ENCODE results near the gene PIP.
"Not testable (repeated sequence)": the region's sequence is repeated elsewhere in the genome, so short reads cannot be mapped to it uniquely, and the experiment has no call there.

PIP gene

GRCh38 chr7:143131781-143132180, at the start of gene PIP:
TSS of gene PIP (plus strand) at chr7:143132077. CDS start at chr7:143132117, 40 bp downstream.
- no peak for FAIRE-seq
- no peak for DNase-seq (ENCODE audit: insufficient read length, low spot score)

- no peak for DNase-seq (ENCODE audit: insufficient read length, low spot score)
Measured at GRCh38 chr7:143085109-143085508, 46.8 kb upstream of the PIP start.

GRCh38 chr7:143085610-143086009, 46.3 kb upstream of the PIP start:
- DNase-seq (ENCODE audit: insufficient read length, low spot score); FAIRE-seq: not testable (repeated sequence)

More at GRCh38 chr7:143085109-143085508, 46.8 kb upstream of the PIP start:
- FAIRE-seq: no peak

GRCh38 chr7:143088549-143089231, 43.2 kb upstream of the PIP start:
- not testable (repeated sequence) for DNase-seq (ENCODE audit: insufficient read length, low spot score); FAIRE-seq

GRCh38 chr7:143096146-143096545, 35.7 kb upstream of the PIP start:
- FAIRE-seq (no peak), DNase-seq (ENCODE audit: insufficient read length, low spot score) (no peak)

- not testable (repeated sequence) for FAIRE-seq; DNase-seq (ENCODE audit: insufficient read length, low spot score)
Measured at GRCh38 chr7:143099579-143099978, 32.3 kb upstream of the PIP start.

GRCh38 chr7:143104759-143105158, 27.1 kb upstream of the PIP start:
- no peak for DNase-seq (ENCODE audit: insufficient read length, low spot score)

GRCh38 chr7:143108019-143108418, 23.9 kb upstream of the PIP start:
- not testable (repeated sequence) for DNase-seq (ENCODE audit: insufficient read length, low spot score); FAIRE-seq

More at GRCh38 chr7:143104759-143105158, 27.1 kb upstream of the PIP start:
- FAIRE-seq: no peak

GRCh38 chr7:143117395-143117794, 14.5 kb upstream of the PIP start:
- FAIRE-seq (no peak), DNase-seq (ENCODE audit: insufficient read length, low spot score) (no peak)

GRCh38 chr7:143120691-143121405, 11.0 kb upstream of the PIP start:
- FAIRE-seq (no peak), DNase-seq (ENCODE audit: insufficient read length, low spot score) (no peak)

GRCh38 chr7:143123326-143123725, 8.6 kb upstream of the PIP start:
- not testable (repeated sequence) for FAIRE-seq; DNase-seq (ENCODE audit: insufficient read length, low spot score)

- no peak for DNase-seq (ENCODE audit: insufficient read length, low spot score)
- no peak for FAIRE-seq
Measured at GRCh38 chr7:143126146-143126545, 5.7 kb upstream of the PIP start.

GRCh38 chr7:143129051-143129450, 2.8 kb upstream of the PIP start:
- FAIRE-seq: no peak
- no peak for DNase-seq (ENCODE audit: insufficient read length, low spot score)

GRCh38 chr7:143129477-143129876, 2.4 kb upstream of the PIP start:
- no peak for FAIRE-seq
- DNase-seq (ENCODE audit: insufficient read length, low spot score): no peak

GRCh38 chr7:143130541-143130940, 1.3 kb upstream of the PIP start:
- no peak for FAIRE-seq
- DNase-seq (ENCODE audit: insufficient read length, low spot score): no peak

- no peak for FAIRE-seq
- no peak for DNase-seq (ENCODE audit: insufficient read length, low spot score)
Measured at GRCh38 chr7:143147070-143147469, 15.2 kb downstream of the PIP start.

- DNase-seq (ENCODE audit: insufficient read length, low spot score) (no peak), FAIRE-seq (no peak)
Measured at GRCh38 chr7:143148050-143148449, 16.2 kb downstream of the PIP start.

GRCh38 chr7:143148651-143149050, 16.8 kb downstream of the PIP start:
- DNase-seq (ENCODE audit: insufficient read length, low spot score) (no peak), FAIRE-seq (no peak)

GRCh38 chr7:143150696-143151095, 18.8 kb downstream of the PIP start:
- not testable (repeated sequence) for FAIRE-seq

GRCh38 chr7:143158617-143159016, 26.7 kb downstream of the PIP start:
- not testable (repeated sequence) for FAIRE-seq; DNase-seq (ENCODE audit: insufficient read length, low spot score)

More at GRCh38 chr7:143150696-143151095, 18.8 kb downstream of the PIP start:
- not testable (repeated sequence) for DNase-seq (ENCODE audit: insufficient read length, low spot score)

GRCh38 chr7:143171697-143172096, 39.8 kb downstream of the PIP start:
- FAIRE-seq (no peak), DNase-seq (ENCODE audit: insufficient read length, low spot score) (no peak)

- no peak for FAIRE-seq
- DNase-seq (ENCODE audit: insufficient read length, low spot score): no peak
Measured at GRCh38 chr7:143172354-143172753, 40.5 kb downstream of the PIP start.

All from HTR-8/SVneo (cell line).